Choroid plexus epithelial cell (primary cell): Measurements from ENCODE around the gene CD69.

Source experiments
- DNase-seq: peaks from one replicate; pipeline ENCODE4 v3.0.0-alpha.2; 2010; ENCODE audit warnings: low read depth
- H3K4me3 ChIP-seq: 2 replicates; pipeline ENCODE4 v1.5.1; 2011; ENCODE audit warnings: low read depth, mild to moderate bottlenecking, control low read depth, low read length, moderate library complexity
- TF ChIP-seq, protein P1 (sequence below): conservative IDR thresholded peaks from 2 replicates; pipeline ENCODE4 v1.5.1; 2011; ENCODE audit warnings: low read depth, mild to moderate bottlenecking, control low read depth, inconsistent platforms, low read length, moderate library complexity

CD69 gene

DNA sequence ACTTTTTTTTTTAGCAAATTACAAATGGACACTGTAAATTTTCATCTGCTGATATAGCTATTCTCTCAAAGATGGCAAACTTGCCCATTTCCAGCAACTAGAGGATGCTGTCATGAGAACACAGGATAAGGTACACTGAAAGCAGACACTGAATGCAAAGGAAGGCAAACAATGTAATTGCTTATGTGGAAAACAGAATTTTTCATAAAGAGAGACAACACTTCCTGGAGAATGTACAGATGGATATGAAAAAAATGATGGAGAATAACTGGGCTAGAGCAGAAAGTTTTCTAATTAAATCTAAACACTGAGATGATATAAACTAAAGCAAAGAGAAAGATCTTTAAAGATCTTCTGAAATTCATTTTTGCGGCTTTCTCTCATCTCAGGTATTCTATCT, 581 bp downstream of the CD69 start:
- TF ChIP-seq, protein P1, sequence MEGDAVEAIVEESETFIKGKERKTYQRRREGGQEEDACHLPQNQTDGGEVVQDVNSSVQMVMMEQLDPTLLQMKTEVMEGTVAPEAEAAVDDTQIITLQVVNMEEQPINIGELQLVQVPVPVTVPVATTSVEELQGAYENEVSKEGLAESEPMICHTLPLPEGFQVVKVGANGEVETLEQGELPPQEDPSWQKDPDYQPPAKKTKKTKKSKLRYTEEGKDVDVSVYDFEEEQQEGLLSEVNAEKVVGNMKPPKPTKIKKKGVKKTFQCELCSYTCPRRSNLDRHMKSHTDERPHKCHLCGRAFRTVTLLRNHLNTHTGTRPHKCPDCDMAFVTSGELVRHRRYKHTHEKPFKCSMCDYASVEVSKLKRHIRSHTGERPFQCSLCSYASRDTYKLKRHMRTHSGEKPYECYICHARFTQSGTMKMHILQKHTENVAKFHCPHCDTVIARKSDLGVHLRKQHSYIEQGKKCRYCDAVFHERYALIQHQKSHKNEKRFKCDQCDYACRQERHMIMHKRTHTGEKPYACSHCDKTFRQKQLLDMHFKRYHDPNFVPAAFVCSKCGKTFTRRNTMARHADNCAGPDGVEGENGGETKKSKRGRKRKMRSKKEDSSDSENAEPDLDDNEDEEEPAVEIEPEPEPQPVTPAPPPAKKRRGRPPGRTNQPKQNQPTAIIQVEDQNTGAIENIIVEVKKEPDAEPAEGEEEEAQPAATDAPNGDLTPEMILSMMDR: no peak
- DNase-seq: no peak
- H3K4me3 ChIP-seq: no peak overlapping the region

DNA sequence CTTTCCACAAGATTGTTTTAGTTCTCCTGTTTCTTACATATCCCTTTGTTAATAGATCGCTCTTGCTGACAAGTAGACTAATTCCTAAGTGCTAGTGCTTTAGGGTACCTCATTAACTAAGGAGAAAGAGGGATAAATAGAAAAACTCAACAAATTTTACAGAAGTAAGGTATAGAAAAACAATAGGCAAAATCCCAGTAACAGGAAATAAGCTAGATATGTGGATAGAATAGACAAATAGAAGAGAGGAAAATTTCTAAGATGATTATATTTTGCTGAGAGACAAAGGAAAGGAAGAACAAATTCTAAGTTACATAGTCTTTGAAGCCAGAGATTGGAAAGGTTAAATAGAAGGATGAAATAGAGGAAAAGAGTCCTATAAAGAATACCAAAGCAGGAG, 1.0 kb downstream of the CD69 start:
- no peak for DNase-seq
- TF ChIP-seq, protein P1: no peak
- no peak overlapping the region for H3K4me3 ChIP-seq

DNA sequence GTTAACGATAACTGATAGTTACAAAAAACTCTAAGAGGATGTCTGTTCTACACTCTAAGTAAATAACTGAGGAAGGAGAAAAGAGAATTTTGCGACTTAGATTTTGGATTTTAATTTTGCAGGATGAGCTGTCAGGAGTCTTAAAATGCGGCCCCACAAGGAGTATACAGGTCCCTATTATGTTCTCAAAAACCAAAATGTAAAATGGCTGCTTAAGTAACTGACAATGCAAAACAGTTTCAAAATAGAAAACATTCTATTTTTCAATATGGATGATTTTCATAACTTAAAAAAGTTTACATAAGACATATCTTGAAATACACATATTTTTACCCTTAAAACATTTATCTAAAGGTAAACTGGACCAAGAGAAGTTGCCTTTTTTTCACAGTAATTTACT, 2.6 kb downstream of the CD69 start:
- TF ChIP-seq, protein P1: no peak
- H3K4me3 ChIP-seq: no peak overlapping the region
- no peak for DNase-seq

DNA sequence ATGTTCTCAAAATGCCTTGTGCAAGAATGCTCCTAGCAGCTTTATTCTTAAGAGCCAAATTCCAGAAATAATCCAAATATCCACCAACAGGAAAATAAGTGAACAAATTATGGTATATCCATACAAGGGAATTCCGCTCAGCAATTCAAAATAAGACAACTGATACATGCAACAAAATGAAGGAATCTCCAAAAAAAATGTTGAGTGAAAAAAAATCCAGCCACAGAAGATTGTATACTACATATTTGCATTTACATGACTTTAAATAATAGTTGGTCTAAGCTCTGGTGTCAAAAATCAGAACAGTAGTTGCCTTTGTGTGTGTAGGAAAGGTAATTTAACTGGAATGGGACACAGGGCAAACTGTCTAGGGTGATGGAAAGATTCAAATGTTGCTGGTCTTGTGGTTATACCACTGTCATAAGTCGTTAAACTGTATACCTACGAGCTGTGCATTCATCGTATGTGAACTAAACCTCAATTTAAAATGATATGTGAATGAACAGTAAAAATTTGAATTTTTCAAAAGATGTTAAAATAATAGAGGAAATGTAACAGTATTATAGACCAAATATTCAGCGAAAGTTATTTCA, 3.2 kb downstream of the CD69 start:
- DNase-seq: no peak

DNA sequence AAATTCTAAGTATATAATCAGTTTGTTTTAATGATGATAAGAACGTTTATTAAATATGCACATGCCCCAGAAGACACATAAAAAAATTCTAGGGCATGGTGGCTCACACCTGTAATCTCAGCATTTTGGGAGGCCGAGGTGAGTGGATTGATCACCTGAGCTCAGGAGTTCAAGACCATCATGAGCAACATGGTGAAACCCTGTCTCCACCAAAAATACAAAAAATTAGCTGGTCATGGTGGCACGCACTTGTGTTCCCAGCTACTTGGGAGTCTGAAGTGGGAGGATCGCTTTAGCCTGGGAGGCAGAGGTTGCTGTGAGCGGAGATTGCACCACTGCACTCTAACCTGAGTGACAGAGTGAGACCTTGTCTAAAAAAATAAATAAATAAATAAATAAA, 4.0 kb downstream of the CD69 start:
- TF ChIP-seq, protein P1: no peak
- DNase-seq: no peak

More for the DNA sequence above, 3.2 kb downstream of the CD69 start:
- H3K4me3 ChIP-seq: no peak overlapping the region
- TF ChIP-seq, protein P1: no peak

DNA sequence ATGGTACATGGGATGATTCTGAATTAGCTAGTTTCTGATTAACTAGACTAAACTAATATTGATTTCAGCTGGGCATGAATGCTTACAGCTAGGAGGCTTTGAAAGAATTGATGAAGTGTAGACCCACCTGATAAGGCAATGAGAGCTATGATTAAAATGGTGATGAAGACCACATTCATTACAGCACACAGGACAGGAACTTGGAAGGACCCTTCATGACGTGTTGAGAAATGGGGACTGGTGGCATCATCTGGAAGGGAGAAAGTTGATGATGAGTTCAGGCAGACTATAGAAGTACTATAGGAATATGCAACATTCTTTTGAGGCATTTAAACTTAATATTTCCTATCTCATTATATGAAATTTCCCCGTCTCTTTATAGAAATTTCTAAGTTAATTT, 4.5 kb downstream of the CD69 start:
- DNase-seq: no peak
- TF ChIP-seq, protein P1: no peak
- H3K4me3 ChIP-seq: no peak overlapping the region

More for the DNA sequence above, 4.0 kb downstream of the CD69 start:
- H3K4me3 ChIP-seq: no peak overlapping the region

DNA sequence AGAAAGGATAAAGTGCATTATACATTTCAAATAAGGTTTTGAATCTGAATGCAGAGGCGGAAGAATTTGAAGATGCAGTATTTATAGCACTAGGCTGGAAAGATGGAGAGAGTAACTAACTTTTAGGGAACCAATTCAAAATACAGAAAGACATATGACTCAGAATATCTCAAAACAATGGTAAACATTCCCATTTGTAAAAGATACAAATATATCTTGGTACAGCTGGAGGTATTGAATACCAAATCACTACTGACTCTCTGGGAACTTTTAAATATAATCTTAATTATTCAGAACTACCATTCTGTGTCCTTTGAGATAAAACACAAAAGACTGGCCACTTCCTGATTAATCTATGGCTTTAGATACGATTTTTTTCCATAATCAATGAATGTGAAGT, 5.1 kb downstream of the CD69 start:
- H3K4me3 ChIP-seq: no peak overlapping the region
- TF ChIP-seq, protein P1: no peak
- no peak for DNase-seq
